Posterior vena cava (tissue), 2 donors: Measurements from ENCODE around the gene CKM. TPM values are rescaled to one million over a fixed set of nuclear protein-coding genes. Genes with fewer than 3 reads are reported as not detected.
"Not testable (repeated sequence)": the region's sequence is repeated elsewhere in the genome, so short reads cannot be mapped to it uniquely, and the experiment has no call there.

Experiments used
- DNase-seq: peaks from one replicate; pipeline ENCODE4 v3.0.0-alpha.2; 2020; ENCODE audit warnings: low spot score
- intact Hi-C, 2 donors: fragments of 100-400 bp; cut with DNase I; formaldehyde crosslinking; loops; one replicate each; pipeline versions ENCODE4 v1.14.1 to v1.14.2; 2022 to 2023
- total RNA-seq, 2 donors: library from RNA; stranded (reverse); fragmentation: NEBNext Ultra II Directional; extraction: Animal tissue kit (Norgen Biotek cat#: 25700); gene quantifications; one replicate each; pipeline ENCODE4 v1.2.1, GENCODE V29; 2021
- donor health status: DM: yes; HTN: yes; CAD: no.
- donor health status: DM: yes; HTN: yes; CAD: no.

Gene CKM
- total RNA-seq, 2 donors from 2014 or later = 0.14 TPM; not detected in 1

GRCh38 chr19:45350477-45351058 is 27.9 kb upstream of the CKM start:
- DNase-seq = no peak
- intact Hi-C loops = no loop called here

GRCh38 chr19:45349430-45349941 is 26.8 kb upstream of the CKM start:
- no peak for DNase-seq
- intact Hi-C loops = no loop called here

GRCh38 chr19:45349126-45349415 is 26.4 kb upstream of the CKM start:
- intact Hi-C loops = no loop called here
- no peak for DNase-seq

DNA sequence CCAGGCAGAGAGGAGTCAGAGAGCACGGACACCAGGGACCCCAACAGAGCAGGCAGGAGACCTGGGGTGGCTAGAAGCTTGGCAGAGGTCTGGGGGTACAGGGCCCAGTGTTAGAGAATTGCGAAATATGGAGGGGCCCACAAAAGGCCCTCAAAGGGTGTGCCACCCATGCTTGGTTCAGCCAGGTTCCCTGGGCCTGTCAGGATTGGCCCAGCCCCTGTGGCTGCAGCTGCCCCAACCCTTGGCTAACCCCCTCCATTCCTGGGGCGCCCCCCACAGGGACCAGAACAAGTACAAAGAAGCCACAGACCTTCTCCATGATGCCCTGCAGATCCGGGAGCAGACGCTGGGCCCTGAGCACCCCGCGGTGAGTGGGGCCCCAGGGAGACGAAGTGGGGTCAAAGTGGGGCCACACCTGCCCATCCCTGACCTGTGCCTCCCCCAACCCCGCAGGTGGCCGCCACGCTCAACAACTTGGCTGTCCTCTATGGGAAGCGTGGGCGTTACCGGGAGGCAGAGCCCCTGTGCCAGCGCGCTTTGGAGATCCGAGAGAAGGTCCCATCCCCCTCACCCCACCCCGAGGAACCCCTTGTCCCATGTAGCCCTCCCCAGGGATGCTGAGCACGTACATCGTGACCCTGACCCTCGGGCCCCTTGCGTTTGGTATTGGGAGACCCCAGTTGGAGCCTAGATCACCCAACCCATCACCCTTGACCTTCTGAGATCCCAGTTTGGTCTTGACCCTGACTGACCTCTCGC is 25.9 kb upstream of the CKM start:
- intact Hi-C loops = no loop called here
- DNase-seq = no peak

- intact Hi-C loops = no loop called here
- DNase-seq = no peak
Measured at GRCh38 chr19:45347570-45348366, 25.1 kb upstream of the CKM start.

DNA sequence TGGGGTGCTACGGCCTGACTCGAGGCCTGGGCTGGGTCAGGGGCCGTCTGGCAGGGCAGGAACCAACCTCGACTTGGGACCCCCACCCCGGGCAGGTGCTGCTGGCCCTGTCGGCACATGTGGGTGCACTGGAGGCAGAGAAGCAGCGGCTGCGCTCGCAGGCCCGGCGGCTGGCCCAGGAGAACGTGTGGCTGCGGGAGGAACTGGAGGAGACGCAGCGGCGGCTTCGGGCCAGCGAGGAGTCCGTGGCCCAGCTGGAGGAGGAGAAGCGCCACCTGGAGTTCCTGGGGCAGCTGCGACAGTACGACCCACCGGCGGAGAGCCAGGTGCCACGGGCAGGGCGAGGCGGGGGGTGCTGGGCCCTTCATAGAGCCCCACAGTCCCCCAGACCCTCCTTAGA is 23.8 kb upstream of the CKM start:
- intact Hi-C loops = no loop called here
- DNase-seq = no peak

DNA sequence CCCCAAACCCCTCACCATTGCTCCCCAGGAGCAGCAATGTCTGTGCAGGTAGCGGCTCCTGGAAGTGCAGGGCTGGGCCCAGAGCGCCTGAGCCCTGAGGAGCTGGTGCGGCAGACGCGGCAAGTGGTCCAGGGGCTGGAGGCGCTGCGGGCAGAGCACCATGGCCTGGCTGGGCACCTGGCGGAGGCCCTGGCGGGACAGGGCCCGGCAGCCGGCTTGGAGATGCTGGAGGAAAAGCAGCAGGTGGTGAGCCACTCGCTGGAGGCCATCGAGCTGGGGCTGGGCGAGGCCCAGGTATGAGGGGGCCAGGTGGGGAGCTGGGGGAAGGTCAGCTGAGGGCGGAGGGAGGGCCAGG is 22.8 kb upstream of the CKM start:
- no peak for DNase-seq
- intact Hi-C loops = no loop called here

GRCh38 chr19:45344621-45345505 is 22.2 kb upstream of the CKM start:
- intact Hi-C loops = no loop called here
- DNase-seq = no peak

DNA sequence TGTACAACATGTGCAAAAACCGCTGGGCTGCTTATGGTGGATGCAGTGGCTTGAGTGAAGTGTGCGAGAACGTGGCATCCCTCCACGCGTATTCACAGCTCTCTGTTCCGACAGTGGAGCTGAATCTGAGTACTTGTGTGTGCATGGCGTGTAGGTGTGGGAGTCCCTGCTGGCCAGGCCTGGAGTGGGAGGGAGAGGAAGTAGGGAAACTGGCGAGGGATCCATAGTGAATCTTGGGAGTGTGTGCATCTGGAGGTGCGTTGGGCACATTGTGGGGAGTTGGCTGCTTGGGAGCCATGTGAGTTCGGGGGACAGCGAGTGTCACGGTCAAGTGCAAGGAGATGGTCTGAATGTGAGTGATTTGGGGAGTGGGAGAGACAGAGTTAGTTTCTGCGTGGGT is 20.2 kb upstream of the CKM start:
- intact Hi-C loops = no loop called here
- no peak for DNase-seq

GRCh38 chr19:45340899-45341453 is 18.3 kb upstream of the CKM start:
- intact Hi-C loops = no loop called here
- DNase-seq = no peak

DNA sequence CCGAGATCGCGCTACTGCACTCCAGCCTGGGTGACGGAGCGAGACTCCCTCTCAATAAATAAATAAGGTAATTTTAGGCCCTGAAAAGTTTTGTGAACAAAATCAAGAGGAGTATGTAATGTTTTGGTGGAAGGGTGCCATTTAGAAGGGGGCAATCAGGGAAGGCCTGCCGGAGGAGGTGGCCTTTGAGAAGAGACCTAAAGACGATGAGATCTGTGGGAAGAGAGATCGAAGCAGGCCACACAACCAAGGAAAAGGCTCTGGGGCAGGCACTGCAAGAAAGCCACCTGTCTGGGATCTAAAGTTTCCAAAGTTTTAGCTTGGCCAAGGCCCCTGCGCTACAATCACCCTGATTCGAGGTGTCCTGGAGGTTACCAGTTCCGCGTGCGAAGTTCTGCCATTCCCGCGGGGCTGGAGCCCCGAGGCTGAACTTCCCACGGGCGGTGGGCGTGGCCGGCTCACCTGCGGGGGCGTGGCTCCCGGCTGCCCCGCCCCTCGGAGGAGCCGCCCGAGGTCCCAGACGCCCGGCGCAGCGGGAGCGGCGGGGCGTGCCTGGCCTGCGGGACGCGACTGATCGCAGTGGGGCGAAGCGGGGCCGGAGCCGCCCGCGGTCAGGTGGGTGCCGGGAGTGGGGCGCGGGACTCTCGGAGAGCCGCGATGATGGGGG is 17.7 kb upstream of the CKM start, which contains the start of gene KLC3:
KLC3 (plus strand) TSS at position 519 of the 667 bp plus-strand sequence. CDS start 4,792 bp downstream, outside the sequence.
- intact Hi-C loops = no loop called here
- DNase-seq = no peak

DNA sequence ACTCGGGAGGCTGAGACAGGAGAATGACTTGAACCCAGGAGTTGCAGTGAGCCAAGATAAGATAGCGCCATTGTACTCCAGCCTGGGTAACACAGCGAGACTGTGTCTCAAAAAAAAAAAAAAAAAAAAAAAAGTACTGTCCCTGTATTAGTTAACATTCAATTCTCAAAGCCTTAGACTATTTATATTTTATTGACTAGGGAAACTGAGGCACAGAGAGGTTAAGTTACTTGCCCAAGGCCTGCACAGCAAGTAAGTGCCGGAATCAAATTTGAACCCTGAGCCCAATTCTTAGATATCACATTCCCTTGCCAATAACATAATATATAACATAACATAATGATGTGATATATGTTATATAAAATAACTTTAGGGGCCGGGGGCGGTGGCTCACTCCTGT is 17.0 kb upstream of the CKM start:
- intact Hi-C loops = loop anchor here in 1 of 2 donors (5.0 to 10.0 kb wide), 2 partner anchors 87 to 175 kb away; partner anchors contain the start of genes MARK4 and NKPD1
- no peak for DNase-seq

GRCh38 chr19:45336696-45337251 is 14.1 kb upstream of the CKM start:
- intact Hi-C loops = loop anchor here in 1 of 2 donors (5.0 to 10.0 kb wide), 2 partner anchors 84 to 172 kb away; partner anchors contain the start of genes MARK4 and NKPD1
- DNase-seq = no peak

- intact Hi-C loops = loop anchor here in 1 of 2 donors (5.0 to 10.0 kb wide), 2 partner anchors 83 to 170 kb away; partner anchors contain the start of genes MARK4 and NKPD1
Measured at GRCh38 chr19:45334881-45335280, 12.2 kb upstream of the CKM start.

DNA sequence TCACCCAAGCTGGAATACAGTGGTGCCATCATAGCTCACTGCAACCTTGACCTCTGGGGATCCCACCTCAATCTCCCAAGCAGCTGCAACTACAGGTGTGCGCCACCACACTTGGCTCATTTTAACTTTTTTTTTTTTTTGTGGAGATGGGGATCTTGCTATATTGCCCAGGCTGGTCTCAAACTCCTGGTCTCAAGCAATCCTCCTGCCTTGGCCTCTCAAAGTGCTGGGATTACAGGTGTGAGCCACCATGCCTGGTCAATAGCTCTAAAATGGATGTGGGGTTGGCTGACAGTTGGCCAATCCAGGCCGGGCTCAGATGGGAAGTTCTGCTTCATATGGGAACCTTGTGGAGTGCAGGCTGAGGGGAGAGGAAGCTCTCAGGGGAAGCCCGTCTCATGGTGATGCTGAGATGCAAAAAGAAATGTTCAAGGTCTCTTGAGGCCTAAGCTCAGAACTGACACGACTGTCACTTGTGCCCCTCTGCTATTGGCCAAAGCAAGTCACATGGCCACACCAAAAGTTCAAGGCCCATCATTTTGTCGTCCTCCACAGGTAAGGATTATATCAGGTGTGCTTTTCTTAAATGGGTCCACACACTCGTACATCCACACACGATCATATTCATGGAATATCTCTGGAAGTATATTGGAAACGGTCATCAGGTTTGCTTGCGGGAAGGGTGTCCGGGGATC is 11.1 kb upstream of the CKM start:
- no peak for DNase-seq
- intact Hi-C loops = loop anchor here in 1 of 2 donors (10.0 kb wide), 1 partner anchor 169 kb away; the partner anchor contains the start of gene NKPD1

More at GRCh38 chr19:45334881-45335280, 12.2 kb upstream of the CKM start:
- not testable (repeated sequence) for DNase-seq

DNA sequence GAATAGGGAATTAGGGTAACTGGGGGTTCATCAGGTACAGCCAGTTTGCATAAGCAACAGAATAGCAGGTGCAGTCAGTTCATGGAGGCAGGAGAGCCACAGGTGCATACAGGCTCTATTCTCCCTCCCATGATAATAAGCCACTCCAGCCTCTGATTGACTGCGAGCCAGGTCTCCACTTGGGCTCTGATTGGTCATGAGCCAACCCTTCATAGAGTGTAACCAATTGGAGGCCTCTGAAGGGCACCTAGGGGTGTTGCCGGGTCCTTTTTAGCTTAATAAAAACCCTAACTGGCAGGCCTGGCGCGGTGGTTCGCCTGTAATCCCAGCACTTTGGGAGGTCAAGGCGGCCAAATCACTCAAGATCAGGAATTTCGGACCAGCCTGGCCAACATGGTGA is 8.7 kb upstream of the CKM start:
- intact Hi-C loops = loop anchor here in 1 of 2 donors (10.0 kb wide), 1 partner anchor 167 kb away; the partner anchor contains the start of gene NKPD1
- no peak for DNase-seq
